Omental fat pad (tissue), 4 donors: ENCODE data around the gene PSMB10. TPM values are rescaled to one million over a fixed set of nuclear protein-coding genes. Genes with fewer than 3 reads are reported as not detected.

Experiments
- ATAC-seq: fragments of 150-250 bp; one replicate; pipeline ENCODE4 v1.9.1; 2016; ENCODE audit warnings: mild to moderate bottlenecking, moderate library complexity; ENCODE audit not compliant: low FRiP score
- DNase-seq: peaks from one replicate; pipeline ENCODE4 v3.0.0-alpha.2; 2019; ENCODE audit warnings: low spot score
- CTCF ChIP-seq, 3 donors: fragments of 450-650 bp; IDR thresholded peaks; one replicate each; pipeline ENCODE4 v1.5.1; 2016 to 2017; ENCODE audit warnings: antibody characterized with exemption in 3 of 3, mild to moderate bottlenecking in 3 of 3, moderate library complexity in 2 of 3
- total RNA-seq, 4 donors: library from RNA; depleted of rRNA; stranded (reverse); fragments of >200 nt; gene quantifications; one replicate each; pipeline ENCODE4 v1.1.0, GENCODE V29; 2016

PSMB10 gene
- total RNA-seq, 4 donors from 2014 or later = 29.9 to 53.0 (median 45.3) TPM

DNA sequence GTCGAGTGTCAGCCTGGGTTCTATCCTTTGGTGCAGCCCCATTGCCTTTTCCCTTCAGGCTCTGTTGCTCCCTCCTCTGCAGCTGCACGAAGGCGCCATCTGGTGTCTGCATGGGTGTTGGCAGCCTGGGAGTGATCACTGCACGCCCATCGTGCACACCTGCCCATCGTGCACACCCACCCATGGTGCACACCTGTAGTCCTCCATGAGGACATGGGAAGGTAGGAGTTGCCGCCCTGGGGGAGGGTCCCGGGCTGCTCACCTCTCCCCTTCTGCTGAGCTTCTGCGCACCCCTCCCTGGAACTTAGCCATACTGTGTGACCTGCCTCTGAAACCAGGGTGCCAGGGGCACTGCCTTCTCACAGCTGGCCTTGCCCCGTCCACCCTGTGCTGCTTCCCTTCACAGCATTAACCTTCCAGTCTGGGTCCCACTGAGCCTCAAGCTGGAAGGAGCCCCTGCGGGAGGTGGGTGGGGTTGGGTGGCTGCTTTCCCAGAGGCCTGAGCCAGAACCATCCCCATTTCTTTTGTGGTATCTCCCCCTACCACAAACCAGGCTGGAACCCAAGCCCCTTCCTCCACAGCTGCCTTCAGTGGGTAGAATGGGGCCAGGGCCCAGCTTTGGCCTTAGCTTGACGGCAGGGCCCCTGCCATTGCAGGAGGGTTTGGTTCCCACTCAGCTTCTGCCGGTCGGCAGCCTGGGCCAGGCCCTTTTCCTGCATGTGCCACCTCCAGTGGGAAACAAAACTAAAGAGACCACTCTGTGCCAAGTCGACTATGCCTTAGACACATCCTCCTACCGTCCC is 7.9 kb downstream of the PSMB10 start:
- TF ChIP-seq CTCF (IDR thresholded peaks at IDR 0.05) = peak in 1 of 3 donors; percentile 71

GRCh38 chr16:67928147-67928546 is 8.5 kb downstream of the PSMB10 start:
- ATAC-seq = no peak
- DNase-seq = no peak
- no peak for TF ChIP-seq CTCF (IDR thresholded peaks at IDR 0.05)

More for the DNA sequence above, 7.9 kb downstream of the PSMB10 start:
- ATAC-seq (peak; percentile 46), DNase-seq (peak; percentile 56)

- no peak for TF ChIP-seq CTCF (IDR thresholded peaks at IDR 0.05)
- DNase-seq (no peak), ATAC-seq (no peak)
Observed at GRCh38 chr16:67927131-67927941, 9.3 kb downstream of the PSMB10 start.

DNA sequence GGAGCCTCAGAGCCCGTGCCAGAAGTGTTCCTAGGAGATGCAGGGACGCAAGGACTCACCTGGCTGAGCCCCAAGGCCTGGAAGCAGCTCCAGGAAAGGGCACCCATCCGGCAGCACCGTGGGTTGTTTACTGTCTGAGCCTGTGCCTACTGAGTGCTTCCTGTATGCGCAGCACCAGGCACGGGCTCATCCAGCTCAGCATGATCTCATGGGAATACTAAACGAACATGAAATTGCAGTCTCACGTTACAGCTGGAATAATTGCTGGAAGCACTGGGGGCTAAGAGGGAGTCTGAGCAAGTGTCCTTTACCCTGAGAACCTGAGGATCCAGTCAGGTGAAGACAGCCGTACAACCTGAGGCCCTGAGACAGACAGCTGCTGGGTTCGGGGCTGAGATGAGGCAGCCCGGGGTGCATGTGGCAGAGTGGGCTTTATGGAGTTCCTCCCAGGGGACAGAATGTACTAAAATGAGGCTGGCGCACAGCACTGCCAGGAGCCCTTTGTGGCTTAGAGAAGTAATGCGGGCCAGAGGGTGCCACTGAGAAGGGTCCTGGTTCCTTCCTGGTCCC is 10.4 kb downstream of the PSMB10 start:
- TF ChIP-seq CTCF (IDR thresholded peaks at IDR 0.05) = no peak
- ATAC-seq (no peak), DNase-seq (no peak)

DNA sequence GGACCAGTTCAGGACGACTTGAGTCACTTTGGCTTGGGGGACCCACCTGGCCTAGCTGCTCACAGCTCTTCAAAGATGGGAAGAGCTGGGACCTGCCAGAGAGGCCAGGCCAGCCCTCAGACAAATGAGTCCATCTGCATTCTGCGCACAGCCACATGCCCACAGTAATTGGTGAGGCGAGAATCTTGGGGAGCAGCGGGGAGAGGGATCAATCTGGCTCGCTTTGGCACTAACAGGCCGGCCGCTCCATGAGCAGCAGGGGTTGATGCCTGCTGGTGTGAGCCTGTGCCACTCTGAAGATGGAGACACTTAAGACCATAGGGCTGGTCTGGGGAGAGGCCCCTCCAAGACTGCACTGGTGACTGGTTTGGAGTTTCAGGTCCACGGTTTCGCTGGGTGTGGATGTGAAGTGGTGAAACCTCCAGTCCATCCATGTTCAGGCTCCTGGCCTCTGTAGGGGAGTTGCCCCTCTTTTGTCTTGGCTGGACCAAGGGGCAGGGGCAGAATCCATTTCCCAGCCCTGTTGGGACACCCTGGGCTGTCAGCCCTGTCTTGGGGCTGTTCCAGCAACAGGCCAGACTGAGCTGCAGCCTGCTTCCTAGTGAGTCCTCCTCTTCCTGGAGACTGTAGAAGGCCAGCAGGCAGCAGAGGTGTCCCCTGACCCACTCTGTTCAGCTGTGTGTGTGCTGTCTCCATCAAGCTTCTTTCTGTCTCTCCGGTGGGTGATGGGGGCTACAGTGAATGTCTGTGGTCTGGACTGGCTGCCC is 12.3 kb downstream of the PSMB10 start:
- no peak for ATAC-seq
- no peak for DNase-seq
- TF ChIP-seq CTCF (IDR thresholded peaks at IDR 0.05) = no peak

GRCh38 chr16:67923414-67924116 is 13.1 kb downstream of the PSMB10 start:
- TF ChIP-seq CTCF (IDR thresholded peaks at IDR 0.05) = no peak
- ATAC-seq = no peak
- no peak for DNase-seq
